Measurements from ENCODE around the gene LCN12. TPM values are rescaled to one million over a fixed set of nuclear protein-coding genes. Genes with fewer than 3 reads are reported as not detected.
"Not testable (repeated sequence)": the region's sequence is repeated elsewhere in the genome, so short reads cannot be mapped to it uniquely, and the experiment has no call there.

Gene LCN12
- total and polyA plus RNA-seq, 3 experiments from 2014 or later = 0.85 to 1.3 TPM; not detected in 1

GRCh38 chr9:137004285-137004684 lies 52.2 kb downstream of the LCN12 start:
- H3K27ac ChIP-seq (ENCODE audit: low read depth, low read length); H3K27me3 ChIP-seq (ENCODE audit: insufficient read depth, low read length, poor library complexity, severe bottlenecking); H3K36me3 Mint-ChIP-seq; H3K27me3 Mint-ChIP-seq; H3K4me3 ChIP-seq (ENCODE audit: low read length); POLR2A ChIA-PET; H3K36me3 ChIP-seq (ENCODE audit: insufficient read depth, low read length); H3K9me3 Mint-ChIP-seq; H3K4me3 Mint-ChIP-seq; H3K9me3 ChIP-seq (ENCODE audit: low read length); DNase-seq: not testable (repeated sequence)
- CTCF ChIA-PET = interaction anchor here (1.5 to 3.2 kb wide), 4 partner anchors 8 to 56 kb away, joined by 4 to 25 read pairs (median 9); partner anchors contain the start of genes ABCA2 and CLIC3
- peak overlapping the region in 1 of 8 donors; percentile 44 for H3K27ac Mint-ChIP-seq
- H3K4me1 Mint-ChIP-seq = peaks cover 19 to 33% (median 28%) of the 10 kb centered on the region in 3 donors
- peaks cover 11% of the 10 kb centered on the region for H3K4me1 ChIP-seq (ENCODE audit: insufficient read depth, low read length)

Other genes with a start within 250 kb of the LCN12 start
Only the 30 nearest of the 33 such genes appear.
- gene LCN10, start 209.3 kb upstream of the LCN12 start, total RNA-seq = 1 to 10 TPM; 1.1 to 1.2 TPM
- gene LCN10, start 209.3 kb upstream of the LCN12 start, polyA plus RNA-seq = 0.22 TPM
- gene LCN6, start 203.7 kb upstream of the LCN12 start, total RNA-seq = not detected
- not detected for gene LCN6, start 203.7 kb upstream of the LCN12 start, polyA plus RNA-seq
- gene LCN8, start 194.0 kb upstream of the LCN12 start, total RNA-seq = not detected
- gene LCN8, start 194.0 kb upstream of the LCN12 start, polyA plus RNA-seq = not detected
- not detected for gene LCN15, start 187.8 kb upstream of the LCN12 start, total RNA-seq
- gene LCN15, start 187.8 kb upstream of the LCN12 start, polyA plus RNA-seq = not detected
- gene TMEM141, start 160.9 kb upstream of the LCN12 start, total RNA-seq = 10 to 100 TPM; 50.1 to 50.6 TPM
- gene TMEM141, start 160.9 kb upstream of the LCN12 start, polyA plus RNA-seq = 37.8 TPM
- under 1 TPM in 1 of 2 experiments, not detected in 1; 0.73 TPM for gene CCDC183, start 155.9 kb upstream of the LCN12 start, total RNA-seq
- gene CCDC183, start 155.9 kb upstream of the LCN12 start, polyA plus RNA-seq = 0.26 TPM
- gene RABL6, start 144.3 kb upstream of the LCN12 start, total RNA-seq = 100 to 1,000 TPM in 1 of 2 experiments, 10 to 100 TPM in 1; 98.2 to 106 TPM
- gene RABL6, start 144.3 kb upstream of the LCN12 start, polyA plus RNA-seq = 20.9 TPM
- gene AJM1, start 109.8 kb upstream of the LCN12 start, total RNA-seq = 1 to 10 TPM; 3.2 TPM
- gene AJM1, start 109.8 kb upstream of the LCN12 start, polyA plus RNA-seq = 0.39 TPM
- gene PHPT1, start 102.9 kb upstream of the LCN12 start, total RNA-seq = 100 to 1,000 TPM; 108 to 110 TPM
- 100.0 TPM for gene PHPT1, start 102.9 kb upstream of the LCN12 start, polyA plus RNA-seq
- gene MAMDC4, start 99.9 kb upstream of the LCN12 start, total RNA-seq = 10 to 100 TPM; 12.2 to 12.9 TPM
- gene MAMDC4, start 99.9 kb upstream of the LCN12 start, polyA plus RNA-seq = not detected
- gene EDF1, start 86.0 kb upstream of the LCN12 start, total RNA-seq = 100 to 1,000 TPM; 354 to 356 TPM
- gene EDF1, start 86.0 kb upstream of the LCN12 start, polyA plus RNA-seq = 476 TPM
- 10 to 100 TPM; 53.2 to 60.5 TPM for gene TRAF2, start 65.8 kb upstream of the LCN12 start, total RNA-seq
- 23.1 TPM for gene TRAF2, start 65.8 kb upstream of the LCN12 start, polyA plus RNA-seq
- 100 to 1,000 TPM; 104 to 105 TPM for gene FBXW5, start 7.5 kb upstream of the LCN12 start, total RNA-seq
- gene FBXW5, start 7.5 kb upstream of the LCN12 start, polyA plus RNA-seq = 163 TPM
- gene C8G, start 7.0 kb upstream of the LCN12 start, total RNA-seq = under 1 TPM in 1 of 2 experiments, not detected in 1; 0.96 TPM
- gene C8G, start 7.0 kb upstream of the LCN12 start, polyA plus RNA-seq = not detected
- gene PTGDS, start 25.2 kb downstream of the LCN12 start, total RNA-seq = under 1 TPM; 0.24 to 0.49 TPM
- 5.5 TPM for gene PTGDS, start 25.2 kb downstream of the LCN12 start, polyA plus RNA-seq
- under 1 TPM; 0.20 to 0.22 TPM for gene LCNL1, start 30.7 kb downstream of the LCN12 start, total RNA-seq
- 0.16 TPM for gene LCNL1, start 30.7 kb downstream of the LCN12 start, polyA plus RNA-seq
- 10 to 100 TPM; 78.4 to 82.2 TPM for gene PAXX, start 40.1 kb downstream of the LCN12 start, total RNA-seq
- gene PAXX, start 40.1 kb downstream of the LCN12 start, polyA plus RNA-seq = 156 TPM
- gene CLIC3, start 44.3 kb downstream of the LCN12 start, total RNA-seq = 1 to 10 TPM; 3.4 to 4.1 TPM
- gene CLIC3, start 44.3 kb downstream of the LCN12 start, polyA plus RNA-seq = 52.1 TPM
- gene ABCA2, start 76.0 kb downstream of the LCN12 start, total RNA-seq = 10 to 100 TPM; 15.9 to 20.7 TPM
- 20.2 TPM for gene ABCA2, start 76.0 kb downstream of the LCN12 start, polyA plus RNA-seq
- under 1 TPM; 0.57 to 0.82 TPM for gene FUT7, start 79.8 kb downstream of the LCN12 start, total RNA-seq
- 28.7 TPM for gene FUT7, start 79.8 kb downstream of the LCN12 start, polyA plus RNA-seq
- gene NPDC1, start 93.9 kb downstream of the LCN12 start, total RNA-seq = 10 to 100 TPM; 24.6 to 27.5 TPM
- gene NPDC1, start 93.9 kb downstream of the LCN12 start, polyA plus RNA-seq = 38.4 TPM
- not detected for gene ENTPD2, start 101.8 kb downstream of the LCN12 start, total RNA-seq
- gene ENTPD2, start 101.8 kb downstream of the LCN12 start, polyA plus RNA-seq = not detected
- 10 to 100 TPM; 11.5 to 12.7 TPM for gene SAPCD2, start 118.3 kb downstream of the LCN12 start, total RNA-seq
- 0.15 TPM for gene SAPCD2, start 118.3 kb downstream of the LCN12 start, polyA plus RNA-seq
- gene UAP1L1, start 125.2 kb downstream of the LCN12 start, total RNA-seq = 10 to 100 TPM; 15.3 to 15.5 TPM
- gene UAP1L1, start 125.2 kb downstream of the LCN12 start, polyA plus RNA-seq = 4.6 TPM
- gene MAN1B1, start 134.7 kb downstream of the LCN12 start, total RNA-seq = 10 to 100 TPM; 31.9 to 32.7 TPM
- gene MAN1B1, start 134.7 kb downstream of the LCN12 start, polyA plus RNA-seq = 39.3 TPM
- gene DPP7, start 162.5 kb downstream of the LCN12 start, total RNA-seq = 100 to 1,000 TPM; 294 to 308 TPM
- 158 TPM for gene DPP7, start 162.5 kb downstream of the LCN12 start, polyA plus RNA-seq
- not detected for gene GRIN1, start 186.9 kb downstream of the LCN12 start, total RNA-seq
- gene GRIN1, start 186.9 kb downstream of the LCN12 start, polyA plus RNA-seq = not detected
- not detected for gene LRRC26, start 217.8 kb downstream of the LCN12 start, total RNA-seq
- gene LRRC26, start 217.8 kb downstream of the LCN12 start, polyA plus RNA-seq = not detected
- gene TMEM210, start 219.8 kb downstream of the LCN12 start, total RNA-seq = not detected
- not detected for gene TMEM210, start 219.8 kb downstream of the LCN12 start, polyA plus RNA-seq
- 10 to 100 TPM; 50.2 to 57.0 TPM for gene ANAPC2, start 236.3 kb downstream of the LCN12 start, total RNA-seq
- 5.4 TPM for gene ANAPC2, start 236.3 kb downstream of the LCN12 start, polyA plus RNA-seq

Data from CD8-positive, alpha-beta memory T cell (primary cell).